Suprapubic skin (tissue), 4 donors: ENCODE data around the gene FAM117A. TPM values are rescaled to one million over a fixed set of nuclear protein-coding genes. Genes with fewer than 3 reads are reported as not detected.

ENCODE experiments used
- DNase-seq, 2 donors: peaks; one replicate each; pipeline ENCODE4 v3.0.0-alpha.2; 2019; ENCODE audit warnings: low spot score in 2 of 2
- H3K27ac ChIP-seq: fragments of 200-600 bp; sonication (generic); one replicate; pipeline ENCODE4 v1.5.1; 2019
- H3K27me3 ChIP-seq: fragments of 200-600 bp; sonication (generic); one replicate; pipeline ENCODE4 v1.5.1; 2019
- H3K36me3 ChIP-seq: fragments of 200-600 bp; sonication (generic); one replicate; pipeline ENCODE4 v1.5.1; 2019
- H3K4me1 ChIP-seq: fragments of 200-600 bp; sonication (generic); one replicate; pipeline ENCODE4 v1.5.1; 2019
- H3K4me3 ChIP-seq: fragments of 200-600 bp; sonication (generic); one replicate; pipeline ENCODE4 v1.5.1; 2019; ENCODE audit warnings: mild to moderate bottlenecking
- H3K9me3 ChIP-seq: fragments of 200-600 bp; sonication (generic); one replicate; pipeline ENCODE4 v1.5.1; 2019
- EP300 ChIP-seq: sonication (generic); formaldehyde crosslinking; IDR thresholded peaks from one replicate; pipeline ENCODE4 v1.6.1; 2017; ENCODE audit warnings: antibody characterized with exemption
- POLR2A ChIP-seq, 2 donors: fragments of 450-650 bp; IDR thresholded peaks; one replicate each; pipeline ENCODE4 v1.6.1; 2017; ENCODE audit warnings: antibody characterized with exemption in 2 of 2, mild to moderate bottlenecking in 2 of 2, moderate library complexity in 2 of 2
- POLR2AphosphoS5 ChIP-seq, 3 donors: sonication (generic); formaldehyde crosslinking; IDR thresholded peaks; one replicate each; pipeline ENCODE4 v1.6.1; 2017; ENCODE audit warnings: antibody characterized with exemption in 3 of 3
- WGBS: methylation state at CpG from one replicate; pipeline ENCODE4 v1.1.5; 2018; 5-methylcytosine and 5-hydroxymethylcytosine counted together
- total RNA-seq, 4 donors: library from RNA; depleted of rRNA; stranded (reverse); fragments of >200 nt; gene quantifications; one replicate each; pipeline ENCODE4 v1.1.0, GENCODE V29; 2016
- TF ChIP-seq, protein P1 (sequence below), 2 donors: fragments of 200-600 bp in 1 of 2; fragments of 450-650 bp in 1 of 2; sonication (generic) in 1 of 2; IDR thresholded peaks; one replicate each; pipeline ENCODE4 v1.5.1; 2016 to 2019; ENCODE audit warnings: antibody characterized with exemption in 2 of 2, mild to moderate bottlenecking in 1 of 2, moderate library complexity in 1 of 2

Gene FAM117A
- total RNA-seq, 4 donors from 2014 or later = 24.2 to 47.3 (median 28.7) TPM

DNA sequence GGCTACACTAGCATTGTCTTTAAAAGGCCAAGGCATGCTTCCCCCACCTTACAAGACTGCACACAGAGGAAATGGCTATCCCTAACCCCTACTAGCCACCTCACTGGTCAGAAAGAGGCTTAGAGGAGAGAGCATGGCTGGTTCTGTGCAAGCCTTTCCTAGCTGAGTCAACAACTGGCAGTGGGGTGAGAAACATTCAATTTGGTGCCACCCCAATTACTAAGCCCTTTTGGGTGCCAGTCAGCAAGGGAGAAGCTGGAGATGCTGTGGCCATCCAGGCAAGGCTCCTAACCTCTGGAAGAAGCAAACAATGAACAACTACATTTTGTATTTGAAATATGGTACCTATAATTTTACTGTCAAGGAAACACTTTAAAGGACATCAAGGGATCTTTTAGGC, 19.9 kb upstream of the FAM117A start:
- Histone ChIP-seq H3K4me1 (peaks cover 25% of the 10 kb centered on the region), H3K4me3 (no peak overlapping the region), H3K27me3 (no peaks in the 10 kb centered on the region), H3K36me3 (no peaks in the 10 kb centered on the region), H3K27ac (no peak overlapping the region), H3K9me3 (no peaks in the 10 kb centered on the region)
- TF ChIP-seq EP300 (no peak), POLR2AphosphoS5 (IDR thresholded peaks at IDR 0.05) (no peak), POLR2A (IDR thresholded peaks at IDR 0.05) (no peak)
- TF ChIP-seq, protein P1, sequence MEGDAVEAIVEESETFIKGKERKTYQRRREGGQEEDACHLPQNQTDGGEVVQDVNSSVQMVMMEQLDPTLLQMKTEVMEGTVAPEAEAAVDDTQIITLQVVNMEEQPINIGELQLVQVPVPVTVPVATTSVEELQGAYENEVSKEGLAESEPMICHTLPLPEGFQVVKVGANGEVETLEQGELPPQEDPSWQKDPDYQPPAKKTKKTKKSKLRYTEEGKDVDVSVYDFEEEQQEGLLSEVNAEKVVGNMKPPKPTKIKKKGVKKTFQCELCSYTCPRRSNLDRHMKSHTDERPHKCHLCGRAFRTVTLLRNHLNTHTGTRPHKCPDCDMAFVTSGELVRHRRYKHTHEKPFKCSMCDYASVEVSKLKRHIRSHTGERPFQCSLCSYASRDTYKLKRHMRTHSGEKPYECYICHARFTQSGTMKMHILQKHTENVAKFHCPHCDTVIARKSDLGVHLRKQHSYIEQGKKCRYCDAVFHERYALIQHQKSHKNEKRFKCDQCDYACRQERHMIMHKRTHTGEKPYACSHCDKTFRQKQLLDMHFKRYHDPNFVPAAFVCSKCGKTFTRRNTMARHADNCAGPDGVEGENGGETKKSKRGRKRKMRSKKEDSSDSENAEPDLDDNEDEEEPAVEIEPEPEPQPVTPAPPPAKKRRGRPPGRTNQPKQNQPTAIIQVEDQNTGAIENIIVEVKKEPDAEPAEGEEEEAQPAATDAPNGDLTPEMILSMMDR (IDR thresholded peaks at IDR 0.05) = no peak
- no peak for DNase-seq

DNA sequence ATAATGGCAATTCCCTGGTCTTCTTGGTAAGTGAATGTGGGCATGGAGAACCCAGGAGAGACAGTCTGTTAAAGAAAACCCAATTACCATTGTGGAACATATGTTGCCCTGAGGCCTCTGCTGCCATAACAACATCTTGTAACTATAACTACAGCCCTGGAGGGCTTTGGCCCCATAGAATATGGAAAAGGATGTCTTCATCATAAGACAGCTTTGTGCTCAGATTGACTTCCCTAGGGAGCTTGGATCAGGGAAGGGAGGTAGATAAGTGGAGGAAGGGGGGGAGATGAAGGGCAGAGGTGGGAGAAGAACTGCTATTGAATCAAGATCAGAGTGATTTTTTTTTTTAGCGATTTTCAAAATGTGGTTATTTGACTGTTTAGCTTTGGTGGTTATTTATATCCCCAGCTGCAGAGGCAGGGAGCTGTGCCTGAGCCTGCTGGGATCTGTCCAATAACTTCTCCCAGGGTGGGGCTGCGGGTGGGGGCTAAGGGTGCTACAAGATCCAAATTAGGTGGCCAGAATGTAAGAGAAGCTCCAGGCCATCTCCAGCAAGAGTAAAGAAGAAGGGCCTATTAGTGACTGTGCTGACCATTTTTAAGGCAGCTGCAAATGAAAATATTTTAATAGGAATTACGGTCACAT, 19.3 kb upstream of the FAM117A start:
- TF ChIP-seq, protein P1 (IDR thresholded peaks at IDR 0.05) = no peak
- TF ChIP-seq POLR2AphosphoS5 (IDR thresholded peaks at IDR 0.05) (no peak), EP300 (no peak), POLR2A (IDR thresholded peaks at IDR 0.05) (no peak)
- no peaks in the 10 kb centered on the region for H3K9me3 ChIP-seq
- no peak overlapping the region for H3K27ac ChIP-seq
- no peaks in the 10 kb centered on the region for H3K27me3 ChIP-seq
- H3K4me1 ChIP-seq = peaks cover 25% of the 10 kb centered on the region
- H3K4me3 ChIP-seq = no peak overlapping the region
- 17% methylated on average over 3 of the region's 3 CpGs for WGBS
- H3K36me3 ChIP-seq = no peaks in the 10 kb centered on the region
- no peak for DNase-seq

DNA sequence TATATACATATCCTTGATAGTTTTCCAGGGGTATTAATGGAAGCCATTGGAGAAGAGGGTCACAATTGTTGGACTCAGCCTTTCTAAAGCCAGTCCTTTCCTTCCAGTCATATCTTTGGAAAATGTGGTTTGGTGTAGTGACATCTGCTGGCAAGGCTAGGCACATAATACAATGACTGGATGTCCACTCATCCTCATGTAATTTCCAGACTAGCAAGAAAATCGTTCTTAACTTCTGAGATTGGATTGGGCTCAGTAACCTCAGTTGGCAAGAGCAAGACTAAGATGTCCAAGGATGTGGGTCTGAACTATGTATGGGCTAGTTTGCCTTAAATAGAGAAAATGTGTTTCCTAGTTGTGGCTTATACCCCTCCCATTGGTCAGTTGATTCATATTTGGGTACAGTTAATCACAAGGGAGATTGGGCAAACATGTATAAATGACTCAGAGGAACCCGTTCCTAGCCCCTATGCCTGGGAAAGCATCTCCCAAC, 15.9 kb upstream of the FAM117A start:
- H3K4me1 ChIP-seq = peaks cover 40% of the 10 kb centered on the region
- no peak overlapping the region for H3K27ac ChIP-seq
- WGBS = 25% methylated on average over 2 of the region's 2 CpGs
- H3K36me3 ChIP-seq = no peaks in the 10 kb centered on the region
- no peak overlapping the region for H3K4me3 ChIP-seq
- H3K27me3 ChIP-seq = no peaks in the 10 kb centered on the region
- no peaks in the 10 kb centered on the region for H3K9me3 ChIP-seq
- no peak for DNase-seq
- no peak for TF ChIP-seq EP300
- TF ChIP-seq, protein P1 (IDR thresholded peaks at IDR 0.05) = peak; percentile 23 to 57

DNA sequence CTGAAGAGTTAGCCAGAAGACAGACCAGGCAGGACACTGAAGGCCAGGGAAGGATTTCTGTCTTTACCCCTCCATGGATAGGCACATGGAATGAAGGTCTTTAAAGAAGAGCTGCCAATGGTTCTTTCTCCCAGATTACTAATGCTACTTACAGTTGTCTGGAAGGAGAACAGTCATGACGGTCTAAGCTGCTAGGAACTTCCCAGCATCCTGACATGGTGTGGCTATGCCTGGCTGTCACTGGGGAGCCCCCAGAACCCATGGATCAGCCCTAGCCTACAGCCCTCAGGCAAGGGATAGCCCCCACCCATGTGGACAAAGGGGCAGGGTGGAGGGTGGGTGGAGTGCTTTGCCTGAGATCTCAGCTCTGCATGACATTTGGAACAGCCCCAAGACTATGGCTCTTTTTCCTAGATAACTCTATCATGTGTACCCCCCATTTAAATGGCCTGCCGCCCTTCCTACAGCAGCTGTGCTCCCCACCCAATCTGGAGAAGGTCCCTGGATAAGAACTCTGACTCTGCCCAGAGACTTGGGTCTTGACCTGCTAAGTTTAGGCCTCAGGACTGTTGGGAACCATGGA, 15.3 kb upstream of the FAM117A start:
- no peak overlapping the region for H3K27ac ChIP-seq
- H3K36me3 ChIP-seq = no peaks in the 10 kb centered on the region
- TF ChIP-seq POLR2AphosphoS5 (IDR thresholded peaks at IDR 0.05) = no peak
- no peak for TF ChIP-seq POLR2A (IDR thresholded peaks at IDR 0.05)
- TF ChIP-seq, protein P1 (IDR thresholded peaks at IDR 0.05) = no peak
- TF ChIP-seq EP300 = no peak
- H3K4me3 ChIP-seq = no peak overlapping the region
- no peaks in the 10 kb centered on the region for H3K27me3 ChIP-seq
- WGBS = 93% methylated on average over 2 of the region's 2 CpGs
- DNase-seq = no peak
- peaks cover 40% of the 10 kb centered on the region for H3K4me1 ChIP-seq
- H3K9me3 ChIP-seq = no peaks in the 10 kb centered on the region

DNA sequence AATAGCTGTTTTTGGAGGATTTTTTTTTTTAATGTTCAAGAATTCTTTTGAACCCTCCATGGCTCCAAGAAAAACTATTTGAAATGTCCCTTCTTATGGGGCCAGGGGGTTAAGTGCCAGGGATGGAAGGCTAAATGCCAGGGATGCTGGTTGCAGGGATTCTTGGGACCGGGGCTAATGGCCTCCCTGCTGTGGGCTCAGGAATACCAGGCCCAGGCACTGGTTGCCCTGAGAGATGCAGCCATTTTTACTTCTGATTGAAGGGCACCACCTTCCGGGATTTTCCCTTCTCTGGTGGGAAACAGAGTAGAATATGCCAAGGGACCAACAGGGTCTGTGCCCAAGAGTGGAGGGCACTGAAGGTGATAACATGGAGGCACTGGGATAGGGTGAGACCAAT, 13.6 kb upstream of the FAM117A start:
- no peaks in the 10 kb centered on the region for H3K36me3 ChIP-seq
- H3K27me3 ChIP-seq = no peaks in the 10 kb centered on the region
- no peak for DNase-seq
- H3K9me3 ChIP-seq = no peaks in the 10 kb centered on the region
- no peak overlapping the region for H3K4me3 ChIP-seq
- TF ChIP-seq EP300 = no peak
- TF ChIP-seq, protein P1 (IDR thresholded peaks at IDR 0.05) = no peak
- no peak overlapping the region for H3K27ac ChIP-seq
- H3K4me1 ChIP-seq = peaks cover 30% of the 10 kb centered on the region
- 76% methylated on average over 2 of the region's 2 CpGs for WGBS
